ENCODE results near the gene CD9. TPM values are rescaled to one million over a fixed set of nuclear protein-coding genes. Genes with fewer than 3 reads are reported as not detected.

The CD9 gene
- total RNA-seq, 2 donors from 2014 or later = 66.6 to 91.3 TPM

DNA sequence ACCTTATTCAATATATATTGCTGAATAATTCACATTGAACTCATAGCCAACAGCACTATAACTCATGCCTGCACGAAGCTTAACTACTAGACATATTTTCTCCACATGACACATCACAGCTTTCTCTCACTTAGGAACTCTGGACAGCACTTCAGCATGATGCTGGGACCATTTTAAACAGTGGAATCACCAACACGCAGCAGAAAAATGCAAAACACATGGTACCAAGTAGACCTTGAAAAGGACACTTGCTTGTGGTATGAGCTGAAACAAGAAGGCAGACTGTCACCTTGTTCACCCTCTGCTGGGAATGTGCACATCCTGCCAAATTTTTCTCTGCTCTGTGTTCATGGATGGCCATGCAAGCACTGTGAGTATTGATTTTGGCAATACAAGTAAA lies 34.8 kb upstream of the CD9 start:
- H3K9me3 ChIP-seq = no peaks in the 10 kb centered on the region
- H3K27me3 ChIP-seq = no peaks in the 10 kb centered on the region
- H3K36me3 ChIP-seq (replicated peaks in 1 of 2; ENCODE audit: insufficient read depth in 1 of 2, low read depth in 2 of 2) = no peaks in the 10 kb centered on the region
- H3K4me3 ChIP-seq = no peak overlapping the region
- intact Hi-C loops (cut with DNase I) = no loop called here
- ATAC-seq (no peak), DNase-seq (no peak)
- H3K27ac ChIP-seq = no peak overlapping the region
- no peaks in the 10 kb centered on the region for H3K4me1 ChIP-seq
- 70 to 85% methylated on average over 2 of the region's 2 CpGs for WGBS, 2 donors
- TF ChIP-seq, protein P1, sequence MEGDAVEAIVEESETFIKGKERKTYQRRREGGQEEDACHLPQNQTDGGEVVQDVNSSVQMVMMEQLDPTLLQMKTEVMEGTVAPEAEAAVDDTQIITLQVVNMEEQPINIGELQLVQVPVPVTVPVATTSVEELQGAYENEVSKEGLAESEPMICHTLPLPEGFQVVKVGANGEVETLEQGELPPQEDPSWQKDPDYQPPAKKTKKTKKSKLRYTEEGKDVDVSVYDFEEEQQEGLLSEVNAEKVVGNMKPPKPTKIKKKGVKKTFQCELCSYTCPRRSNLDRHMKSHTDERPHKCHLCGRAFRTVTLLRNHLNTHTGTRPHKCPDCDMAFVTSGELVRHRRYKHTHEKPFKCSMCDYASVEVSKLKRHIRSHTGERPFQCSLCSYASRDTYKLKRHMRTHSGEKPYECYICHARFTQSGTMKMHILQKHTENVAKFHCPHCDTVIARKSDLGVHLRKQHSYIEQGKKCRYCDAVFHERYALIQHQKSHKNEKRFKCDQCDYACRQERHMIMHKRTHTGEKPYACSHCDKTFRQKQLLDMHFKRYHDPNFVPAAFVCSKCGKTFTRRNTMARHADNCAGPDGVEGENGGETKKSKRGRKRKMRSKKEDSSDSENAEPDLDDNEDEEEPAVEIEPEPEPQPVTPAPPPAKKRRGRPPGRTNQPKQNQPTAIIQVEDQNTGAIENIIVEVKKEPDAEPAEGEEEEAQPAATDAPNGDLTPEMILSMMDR (IDR thresholded peaks at IDR 0.05) = no peak
- no peak for TF ChIP-seq POLR2A (IDR thresholded peaks at IDR 0.05)

DNA sequence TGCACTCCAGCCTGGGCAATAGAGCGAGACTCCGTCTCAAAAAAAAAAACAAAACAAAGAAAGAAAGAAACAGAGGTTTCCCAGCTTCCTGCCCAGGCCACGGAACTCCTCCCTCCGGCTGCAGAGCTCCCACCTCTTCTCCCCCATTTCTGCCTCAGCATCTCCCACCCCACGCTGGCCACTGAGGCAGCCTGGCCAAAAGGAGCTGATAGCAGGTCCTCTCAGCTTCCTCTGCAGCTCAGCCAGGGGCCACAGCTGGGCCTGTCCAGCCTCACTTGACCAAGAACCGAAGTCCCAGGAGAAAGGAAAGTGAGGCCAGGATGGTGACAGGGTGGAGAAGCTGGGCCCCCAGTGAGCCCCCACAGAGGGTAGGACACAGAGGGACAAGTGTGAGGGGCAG lies 33.4 kb upstream of the CD9 start:
- no peaks in the 10 kb centered on the region for H3K27me3 ChIP-seq
- intact Hi-C loops (cut with DNase I) = no loop called here
- WGBS, 2 donors = 70 to 90% methylated on average over 6 of the region's 6 CpGs
- H3K27ac ChIP-seq = peak overlapping the region in 3 of 4 donors; percentile 8 to 63 (median 25)
- TF ChIP-seq, protein P1 (IDR thresholded peaks at IDR 0.05) = no peak
- no peak for TF ChIP-seq POLR2A (IDR thresholded peaks at IDR 0.05)
- no peaks in the 10 kb centered on the region for H3K9me3 ChIP-seq
- no peaks in the 10 kb centered on the region for H3K4me1 ChIP-seq
- H3K36me3 ChIP-seq (replicated peaks in 1 of 2; ENCODE audit: insufficient read depth in 1 of 2, low read depth in 2 of 2) = no peaks in the 10 kb centered on the region
- DNase-seq (no peak), ATAC-seq (no peak)
- H3K4me3 ChIP-seq = no peak overlapping the region

DNA sequence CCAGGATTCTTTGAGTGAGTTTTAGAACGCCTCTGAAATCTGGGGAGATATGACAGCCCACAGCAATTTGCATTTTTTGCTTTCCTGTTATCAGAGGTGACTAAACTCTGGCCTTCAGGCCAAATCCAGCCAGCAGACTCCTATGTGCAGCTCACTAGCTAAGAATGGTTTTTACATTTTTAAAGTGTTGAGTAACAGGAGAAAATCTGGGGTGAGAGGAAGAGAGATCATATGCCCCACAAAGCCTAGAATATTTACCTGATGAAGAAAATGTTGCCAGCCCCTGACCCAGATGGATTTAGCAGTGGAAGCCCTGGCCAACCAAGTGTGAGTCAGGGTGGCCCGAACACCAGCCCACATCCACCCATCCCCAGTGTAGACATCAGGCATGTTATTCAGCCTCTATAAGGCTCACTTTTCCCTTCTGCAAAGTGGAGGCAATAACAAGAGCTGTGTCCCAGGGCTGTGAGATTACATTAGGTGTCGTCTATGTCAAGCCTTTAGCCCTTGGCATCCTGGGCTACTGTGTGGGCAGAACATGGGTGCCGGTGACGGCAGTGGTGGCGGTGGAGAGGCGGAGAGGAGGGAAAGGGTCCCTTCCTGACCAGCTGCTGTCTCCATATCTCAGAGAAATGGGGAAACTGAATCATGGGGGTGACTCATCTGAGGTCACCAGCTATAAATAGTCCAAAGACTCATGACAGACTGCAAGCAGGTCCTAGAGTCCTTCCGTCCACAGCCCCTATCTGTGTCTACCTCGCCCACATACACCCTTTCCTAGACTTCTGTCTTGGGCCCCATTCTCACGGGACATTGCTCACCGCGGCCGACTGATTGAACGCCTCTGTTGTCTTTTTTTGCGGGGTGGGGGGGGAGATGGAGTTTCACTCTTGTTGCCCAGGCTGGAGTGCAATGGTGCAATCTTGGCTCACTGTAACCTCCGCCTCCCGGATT lies 32.6 kb upstream of the CD9 start:
- H3K9me3 ChIP-seq = no peaks in the 10 kb centered on the region
- ATAC-seq = peak; percentile 59
- DNase-seq = peak in 3 of 4 donors; percentile 19 to 79 (median 45)
- H3K4me1 ChIP-seq = no peaks in the 10 kb centered on the region
- H3K27me3 ChIP-seq = no peaks in the 10 kb centered on the region
- H3K4me3 ChIP-seq = no peak overlapping the region
- WGBS, 2 donors = 59 to 74% methylated on average over 17 of the region's 17 CpGs
- peak overlapping the region; percentile 1 to 63 (median 24) for H3K27ac ChIP-seq
- peak in 1 of 3 donors; percentile 29 for TF ChIP-seq POLR2A (IDR thresholded peaks at IDR 0.05)
- TF ChIP-seq, protein P1 (IDR thresholded peaks at IDR 0.05) = no peak
- H3K36me3 ChIP-seq (replicated peaks in 1 of 2; ENCODE audit: insufficient read depth in 1 of 2, low read depth in 2 of 2) = no peaks in the 10 kb centered on the region
- intact Hi-C loops (cut with DNase I) = no loop called here

DNA sequence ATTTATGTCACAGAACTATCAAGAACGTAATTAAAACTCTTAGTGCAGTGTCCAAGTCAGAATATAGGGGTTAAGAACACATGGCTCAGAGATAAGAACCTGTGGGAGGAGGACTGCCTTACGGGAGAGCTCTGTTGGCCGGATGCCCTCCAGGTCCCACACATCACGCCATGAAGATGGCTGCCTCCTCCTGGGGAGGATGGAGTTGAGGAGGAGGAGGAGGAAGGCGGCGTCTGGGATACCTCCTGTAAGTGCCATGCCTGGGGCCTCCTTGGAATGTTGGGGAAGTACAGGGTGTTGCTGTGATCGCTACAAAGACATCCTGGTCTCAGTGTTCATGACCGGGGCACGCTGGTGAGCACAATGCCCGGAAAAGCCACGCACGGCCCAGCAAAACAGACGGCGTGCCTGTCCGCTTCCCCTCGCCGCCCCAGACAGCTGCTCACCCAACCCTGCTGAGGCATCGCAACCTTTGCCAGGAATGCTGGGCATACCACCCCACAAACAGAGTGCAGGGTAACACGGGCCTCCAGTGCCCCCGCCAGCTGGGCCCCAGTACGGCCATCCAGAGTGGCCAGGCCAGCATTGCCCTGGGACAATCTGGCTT lies 28.7 kb upstream of the CD9 start:
- no peak for TF ChIP-seq POLR2A (IDR thresholded peaks at IDR 0.05)
- TF ChIP-seq, protein P1 (IDR thresholded peaks at IDR 0.05) = no peak
- no peaks in the 10 kb centered on the region for H3K9me3 ChIP-seq
- ATAC-seq (peak; percentile 53), DNase-seq (peak in 2 of 4 donors; percentile 16 to 31)
- intact Hi-C loops (cut with DNase I) = no loop called here
- H3K4me3 ChIP-seq = no peak overlapping the region
- H3K27ac ChIP-seq = no peak overlapping the region
- WGBS, 2 donors = 66 to 81% methylated on average over 17 to 20 of the region's 21 CpGs
- no peaks in the 10 kb centered on the region for H3K36me3 ChIP-seq (replicated peaks in 1 of 2; ENCODE audit: insufficient read depth in 1 of 2, low read depth in 2 of 2)
- H3K27me3 ChIP-seq = no peaks in the 10 kb centered on the region
- H3K4me1 ChIP-seq = no peaks in the 10 kb centered on the region
